ENCODE data around the gene IL32. TPM values are rescaled to one million over a fixed set of nuclear protein-coding genes. Genes with fewer than 3 reads are reported as not detected.

Gene IL32
- total and polyA plus RNA-seq, 12 donors = 23.4 to 204 (median 47.0) TPM

GRCh38 chr16:3118204-3118790 is 52.9 kb downstream of the IL32 start:
- intact Hi-C loops (cut with DNase I) = loop anchor here in 1 of 10 donors (10.0 kb wide), 1 partner anchor 63 kb away; no protein-coding TSS in a partner anchor
- no peak overlapping the region for H3K27ac ChIP-seq
- no peak overlapping the region for H3K4me3 ChIP-seq
- 89 to 93% methylated on average over 16 of the region's 16 CpGs for WGBS, 2 donors
- DNase-seq (no peak), ATAC-seq (no peak)
- TF ChIP-seq CTCF (IDR thresholded peaks at IDR 0.05) = no peak
- H3K9me3 ChIP-seq = no peaks in the 10 kb centered on the region
- H3K27me3 ChIP-seq = no peaks in the 10 kb centered on the region
- H3K36me3 ChIP-seq = peaks cover 0 to 71% (median 16%) of the 10 kb centered on the region in 9 donors
- H3K4me1 ChIP-seq = peaks cover 8 to 32% (median 17%) of the 10 kb centered on the region in 9 donors

- 94 to 97% methylated on average over 20 of the region's 20 CpGs for WGBS, 2 donors
- H3K27me3 ChIP-seq = no peaks in the 10 kb centered on the region
- TF ChIP-seq CTCF (IDR thresholded peaks at IDR 0.05) = no peak
- peaks cover 8 to 32% (median 16%) of the 10 kb centered on the region in 9 donors for H3K4me1 ChIP-seq
- intact Hi-C loops (cut with DNase I) = loop anchor here in 1 of 10 donors (10.0 kb wide), 1 partner anchor 64 kb away; no protein-coding TSS in a partner anchor
- ATAC-seq (no peak), DNase-seq (no peak)
- H3K4me3 ChIP-seq = no peak overlapping the region
- H3K9me3 ChIP-seq = no peaks in the 10 kb centered on the region
- H3K27ac ChIP-seq = no peak overlapping the region
- H3K36me3 ChIP-seq = peaks cover 0 to 71% (median 16%) of the 10 kb centered on the region in 9 donors
Measured at GRCh38 chr16:3118846-3119245, 53.4 kb downstream of the IL32 start.

Other genes with a start within 250 kb of the IL32 start
- gene PRSS21, start 248.4 kb upstream of the IL32 start, total RNA-seq = under 1 TPM in 1 of 10 donors, not detected in 9; 0.20 TPM
- not detected for gene PRSS21, start 248.4 kb upstream of the IL32 start, polyA plus RNA-seq
- gene ZG16B, start 235.3 kb upstream of the IL32 start, total RNA-seq = under 1 TPM in 2 of 10 donors, not detected in 8; 0.44 to 0.88 TPM
- under 1 TPM in 1 of 2 donors, not detected in 1; 0.07 TPM for gene ZG16B, start 235.3 kb upstream of the IL32 start, polyA plus RNA-seq
- gene PRSS22, start 207.5 kb upstream of the IL32 start, total RNA-seq = under 1 TPM in 1 of 10 donors, not detected in 9; 0.21 TPM
- gene PRSS22, start 207.5 kb upstream of the IL32 start, polyA plus RNA-seq = not detected
- gene FLYWCH2, start 182.4 kb upstream of the IL32 start, total RNA-seq = 10 to 100 TPM; 18.1 to 28.9 (median 21.9) TPM
- 10 to 100 TPM; 36.8 to 65.7 TPM for gene FLYWCH2, start 182.4 kb upstream of the IL32 start, polyA plus RNA-seq
- gene FLYWCH1, start 153.7 kb upstream of the IL32 start, total RNA-seq = 10 to 100 TPM; 27.1 to 42.3 (median 32.8) TPM
- gene FLYWCH1, start 153.7 kb upstream of the IL32 start, polyA plus RNA-seq = 10 to 100 TPM; 22.1 to 41.0 TPM
- gene KREMEN2, start 101.4 kb upstream of the IL32 start, total RNA-seq = not detected
- gene KREMEN2, start 101.4 kb upstream of the IL32 start, polyA plus RNA-seq = not detected
- gene PAQR4, start 96.3 kb upstream of the IL32 start, total RNA-seq = 10 to 100 TPM in 1 of 10 donors, 1 to 10 TPM in 9; 3.7 to 13.8 (median 6.5) TPM
- gene PAQR4, start 96.3 kb upstream of the IL32 start, polyA plus RNA-seq = 10 to 100 TPM in 1 of 2 donors, 1 to 10 TPM in 1; 8.2 to 17.9 TPM
- 1 to 10 TPM in 2 of 10 donors, under 1 TPM in 7, not detected in 1; 0.34 to 4.2 (median 0.66) TPM for gene PKMYT1, start 85.2 kb upstream of the IL32 start, total RNA-seq
- gene PKMYT1, start 85.2 kb upstream of the IL32 start, polyA plus RNA-seq = 1 to 10 TPM; 1.4 to 3.7 TPM
- 1 to 10 TPM in 3 of 10 donors, under 1 TPM in 7; 0.19 to 1.5 (median 0.79) TPM for gene CLDN9, start 52.7 kb upstream of the IL32 start, total RNA-seq
- gene CLDN9, start 52.7 kb upstream of the IL32 start, polyA plus RNA-seq = 1 to 10 TPM; 1.0 to 3.2 TPM
- under 1 TPM in 1 of 10 donors, not detected in 9; 0.28 TPM for gene CLDN6, start 47.5 kb upstream of the IL32 start, total RNA-seq
- gene CLDN6, start 47.5 kb upstream of the IL32 start, polyA plus RNA-seq = under 1 TPM in 1 of 2 donors, not detected in 1; 0.03 TPM
- 100 to 1,000 TPM in 4 of 10 donors, 10 to 100 TPM in 6; 28.0 to 319 (median 92.3) TPM for gene TNFRSF12A, start 45.3 kb upstream of the IL32 start, total RNA-seq
- 100 to 1,000 TPM; 215 to 740 TPM for gene TNFRSF12A, start 45.3 kb upstream of the IL32 start, polyA plus RNA-seq
- 10 to 100 TPM; 41.8 to 62.8 (median 55.8) TPM for gene HCFC1R1, start 41.7 kb upstream of the IL32 start, total RNA-seq
- gene HCFC1R1, start 41.7 kb upstream of the IL32 start, polyA plus RNA-seq = 100 to 1,000 TPM in 1 of 2 donors, 10 to 100 TPM in 1; 71.8 to 370 TPM
- gene THOC6, start 41.6 kb upstream of the IL32 start, total RNA-seq = 10 to 100 TPM in 7 of 10 donors, 1 to 10 TPM in 3; 7.0 to 12.5 (median 10.4) TPM
- 10 to 100 TPM; 22.5 to 40.3 TPM for gene THOC6, start 41.6 kb upstream of the IL32 start, polyA plus RNA-seq
- gene BICDL2, start 28.7 kb upstream of the IL32 start, total RNA-seq = not detected
- under 1 TPM in 1 of 2 donors, not detected in 1; 0.04 TPM for gene BICDL2, start 28.7 kb upstream of the IL32 start, polyA plus RNA-seq
- gene MMP25, start 19.1 kb upstream of the IL32 start, total RNA-seq = 1 to 10 TPM in 5 of 10 donors, under 1 TPM in 5; 0.26 to 3.9 (median 1.2) TPM
- under 1 TPM; 0.30 to 0.95 TPM for gene MMP25, start 19.1 kb upstream of the IL32 start, polyA plus RNA-seq
- gene ZSCAN10, start 33.7 kb downstream of the IL32 start, total RNA-seq = not detected
- under 1 TPM; 0.01 to 0.07 TPM for gene ZSCAN10, start 33.7 kb downstream of the IL32 start, polyA plus RNA-seq
- gene ZNF205, start 46.9 kb downstream of the IL32 start, total RNA-seq = 1 to 10 TPM; 5.8 to 9.0 (median 7.6) TPM
- 10 to 100 TPM; 13.8 to 26.9 TPM for gene ZNF205, start 46.9 kb downstream of the IL32 start, polyA plus RNA-seq
- gene ZNF213, start 69.4 kb downstream of the IL32 start, total RNA-seq = 1 to 10 TPM; 5.9 to 9.2 (median 7.7) TPM
- 10 to 100 TPM in 1 of 2 donors, 1 to 10 TPM in 1; 6.9 to 10.1 TPM for gene ZNF213, start 69.4 kb downstream of the IL32 start, polyA plus RNA-seq
- not detected for gene OR1F1, start 122.6 kb downstream of the IL32 start, total RNA-seq
- not detected for gene OR1F1, start 122.6 kb downstream of the IL32 start, polyA plus RNA-seq
- gene ZNF200, start 169.5 kb downstream of the IL32 start, total RNA-seq = 1 to 10 TPM; 4.6 to 8.9 (median 6.1) TPM
- gene ZNF200, start 169.5 kb downstream of the IL32 start, polyA plus RNA-seq = 1 to 10 TPM; 2.9 to 5.4 TPM
- gene MEFV, start 191.0 kb downstream of the IL32 start, total RNA-seq = 1 to 10 TPM in 2 of 10 donors, under 1 TPM in 8; 0.11 to 3.1 (median 0.53) TPM
- gene MEFV, start 191.0 kb downstream of the IL32 start, polyA plus RNA-seq = under 1 TPM; 0.19 to 0.37 TPM
- gene ZNF263, start 217.9 kb downstream of the IL32 start, total RNA-seq = 10 to 100 TPM in 3 of 10 donors, 1 to 10 TPM in 7; 7.2 to 13.2 (median 9.2) TPM
- gene ZNF263, start 217.9 kb downstream of the IL32 start, polyA plus RNA-seq = 10 to 100 TPM in 1 of 2 donors, 1 to 10 TPM in 1; 8.9 to 10.8 TPM
- gene TIGD7, start 239.8 kb downstream of the IL32 start, total RNA-seq = 10 to 100 TPM in 1 of 10 donors, 1 to 10 TPM in 9; 6.5 to 11.2 (median 8.7) TPM
- gene TIGD7, start 239.8 kb downstream of the IL32 start, polyA plus RNA-seq = 1 to 10 TPM; 4.7 to 6.7 TPM
- 10 to 100 TPM; 15.2 to 25.5 (median 21.6) TPM for gene ZNF75A, start 239.9 kb downstream of the IL32 start, total RNA-seq
- gene ZNF75A, start 239.9 kb downstream of the IL32 start, polyA plus RNA-seq = 10 to 100 TPM in 1 of 2 donors, 1 to 10 TPM in 1; 9.1 to 33.9 TPM

All from heart right ventricle (tissue), 16 donors.